Epithelial cell of prostate (primary cell): ENCODE data around the gene CNRIP1.

Source experiments
- DNase-seq: peaks from one replicate; pipeline ENCODE4 v3.0.0-alpha.2; 2011; ENCODE audit warnings: low read depth, low spot score
- H3K27ac ChIP-seq: fragments of 450-650 bp; 2 replicates; pipeline ENCODE4 v1.5.1; 2017; ENCODE audit warnings: mild to moderate bottlenecking

CNRIP1 gene

GRCh38 chr2:68294187-68294586 lies 25.6 kb downstream of the CNRIP1 start:
- no peak for DNase-seq
- H3K27ac ChIP-seq = no peak overlapping the region

DNA sequence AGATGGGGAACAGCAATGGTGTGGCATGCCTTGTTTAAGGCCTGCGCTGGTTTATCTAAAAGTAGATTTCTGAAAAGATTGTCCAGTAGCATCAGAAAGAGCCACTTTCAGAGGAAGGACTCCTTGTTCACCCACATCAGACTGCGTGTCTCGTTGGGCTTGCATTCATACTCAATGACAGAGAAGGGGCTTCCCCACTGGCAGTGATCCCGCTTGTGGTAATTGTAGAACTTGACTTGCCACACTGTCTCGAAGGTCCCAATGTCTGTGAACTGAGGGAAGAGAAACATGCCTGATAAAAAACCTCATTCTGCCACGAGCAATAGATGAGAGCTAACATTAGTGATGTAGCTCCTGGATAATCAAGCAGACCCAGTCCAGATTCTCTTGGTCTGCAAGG lies 26.0 kb downstream of the CNRIP1 start:
- no peak for DNase-seq
- no peak overlapping the region for H3K27ac ChIP-seq

DNA sequence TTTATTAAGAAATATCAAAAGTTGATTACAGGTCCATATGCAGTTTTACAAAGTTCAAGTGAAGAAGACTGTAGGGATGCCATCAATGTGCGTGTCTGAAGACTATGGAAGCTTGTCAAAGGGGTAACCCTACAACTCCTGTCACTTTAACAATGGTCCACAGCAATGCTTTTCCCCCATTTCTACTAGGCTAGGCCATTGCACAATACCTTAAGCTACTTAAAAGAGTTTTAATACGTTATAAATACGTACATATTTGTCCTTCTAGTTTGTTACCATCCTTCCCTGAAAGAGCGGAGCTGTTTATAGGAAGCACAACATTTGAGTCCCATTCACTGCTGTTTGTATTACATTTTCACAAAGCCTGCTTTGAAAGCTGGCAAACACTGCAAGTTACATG lies 26.7 kb downstream of the CNRIP1 start:
- H3K27ac ChIP-seq = no peak overlapping the region

GRCh38 chr2:68292108-68292710 lies 27.5 kb downstream of the CNRIP1 start:
- no peak for DNase-seq
- no peak overlapping the region for H3K27ac ChIP-seq

More for the DNA sequence above, 26.7 kb downstream of the CNRIP1 start:
- no peak for DNase-seq

DNA sequence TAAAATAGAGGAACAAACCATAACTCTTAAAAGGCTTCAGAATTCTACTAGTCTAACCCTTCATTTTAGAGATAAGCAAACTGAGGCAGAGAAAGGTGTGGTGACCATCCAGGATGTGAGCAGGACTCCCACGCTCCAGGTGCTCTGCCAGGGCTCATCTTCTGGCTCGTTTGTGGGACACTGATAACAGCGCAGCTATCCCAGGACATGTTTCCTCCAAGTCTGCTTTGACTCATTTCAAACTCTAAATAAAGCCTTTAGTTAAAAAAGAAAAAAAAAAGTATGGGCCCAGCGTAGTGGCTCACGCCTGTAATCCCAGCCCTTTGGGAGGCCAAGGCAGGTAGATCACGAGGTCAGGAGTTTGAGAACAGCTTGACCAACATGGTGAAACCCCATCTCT lies 28.4 kb downstream of the CNRIP1 start:
- no peak overlapping the region for H3K27ac ChIP-seq
- no peak for DNase-seq

DNA sequence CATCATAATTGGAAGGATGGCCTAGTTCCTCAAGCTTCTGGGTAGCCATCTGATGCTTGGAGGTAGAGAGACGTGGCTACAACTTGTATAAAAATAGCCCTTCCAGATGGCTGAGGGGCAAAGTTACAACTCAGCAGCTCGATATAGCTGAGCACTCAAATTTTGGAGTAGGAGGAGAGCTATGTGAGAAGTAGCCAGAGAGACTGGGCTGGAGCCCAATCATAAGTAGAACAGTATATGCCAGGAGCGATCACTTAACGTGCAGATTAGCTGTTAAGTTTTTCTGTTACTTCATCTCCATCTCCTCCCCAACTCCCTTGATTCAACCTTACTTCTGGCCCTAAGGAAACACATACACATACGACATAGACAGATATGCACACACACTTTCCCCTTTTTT lies 28.8 kb downstream of the CNRIP1 start:
- DNase-seq = no peak
- H3K27ac ChIP-seq = no peak overlapping the region

DNA sequence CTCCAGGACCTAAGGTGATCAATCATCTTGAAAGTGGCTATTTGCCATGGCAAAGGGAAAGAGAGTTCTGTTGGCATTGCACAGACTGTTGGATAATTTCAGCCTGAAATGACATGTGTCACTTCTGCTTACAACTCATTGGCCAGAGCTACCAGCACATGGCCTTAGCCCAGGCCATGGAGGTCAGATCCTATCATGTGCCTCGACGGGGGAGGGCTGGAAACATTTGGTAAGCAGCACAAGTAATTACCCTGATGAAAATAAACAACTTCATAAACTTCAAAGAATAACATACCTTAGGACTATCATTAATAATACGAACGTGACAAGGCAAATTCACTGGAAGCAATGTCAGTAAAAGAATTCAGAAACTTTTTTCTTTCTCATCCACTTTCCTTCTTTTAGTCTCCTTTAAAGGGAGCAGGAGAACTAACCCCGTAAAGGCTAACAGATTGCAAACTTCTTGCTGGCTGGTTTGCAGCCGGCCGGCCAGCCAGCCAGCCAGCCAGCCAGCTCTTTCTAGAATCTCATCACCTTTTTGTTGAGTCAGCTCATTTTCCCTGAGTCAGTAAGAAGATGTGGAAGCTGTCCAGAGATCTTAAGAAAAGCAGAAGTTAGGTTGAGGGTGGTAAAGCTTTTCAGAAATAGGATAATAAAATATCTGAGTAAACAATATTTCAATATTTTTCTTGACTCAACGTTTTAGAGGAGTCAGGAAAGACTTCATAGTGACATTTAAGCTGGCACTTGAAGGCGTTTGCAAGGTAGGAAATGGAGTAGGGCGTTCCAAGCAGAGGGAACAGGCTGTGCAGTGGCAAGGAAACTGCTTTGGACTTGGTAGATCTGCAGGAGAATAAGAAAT lies 31.9 kb downstream of the CNRIP1 start:
- H3K27ac ChIP-seq = no peak overlapping the region
- DNase-seq = no peak

GRCh38 chr2:68284896-68285295 lies 34.9 kb downstream of the CNRIP1 start:
- DNase-seq = no peak

GRCh38 chr2:68283419-68283812 lies 36.3 kb downstream of the CNRIP1 start:
- DNase-seq = no peak
- H3K27ac ChIP-seq = no peak overlapping the region

More at GRCh38 chr2:68284896-68285295, 34.9 kb downstream of the CNRIP1 start:
- no peak overlapping the region for H3K27ac ChIP-seq

DNA sequence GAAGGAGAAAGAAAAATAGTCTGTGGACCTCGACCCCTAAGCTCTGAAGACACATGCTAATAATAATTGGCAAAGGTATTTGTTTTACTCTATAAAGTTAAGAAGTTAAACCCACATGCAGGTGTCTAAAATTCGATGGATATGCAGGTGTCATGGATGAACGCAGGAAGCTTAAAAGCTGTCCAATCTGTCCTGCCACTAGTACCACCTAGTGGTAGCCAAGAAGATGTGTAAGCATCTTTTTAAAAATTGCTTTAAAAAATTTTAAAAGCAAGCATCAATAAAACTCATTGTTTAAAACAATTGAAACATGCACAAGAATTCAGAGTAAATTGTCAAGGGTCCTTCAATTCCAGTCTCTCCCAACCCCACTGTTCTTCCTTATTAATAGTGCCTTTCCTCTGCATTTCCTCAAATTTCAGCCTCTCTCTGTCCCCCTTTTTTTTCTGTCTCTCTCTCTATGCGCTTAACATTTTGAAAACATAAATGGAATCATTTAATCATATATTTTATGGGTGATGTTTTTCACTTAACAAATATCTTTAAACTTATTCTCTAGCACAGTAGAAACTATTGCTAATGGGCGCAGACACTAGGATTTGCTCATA lies 36.8 kb downstream of the CNRIP1 start:
- no peak for DNase-seq
- H3K27ac ChIP-seq = no peak overlapping the region

- no peak for DNase-seq
- no peak overlapping the region for H3K27ac ChIP-seq
Observed at GRCh38 chr2:68280796-68281195, 39.0 kb downstream of the CNRIP1 start.

- no peak overlapping the region for H3K27ac ChIP-seq
- DNase-seq = no peak
Observed at GRCh38 chr2:68280348-68280747, 39.4 kb downstream of the CNRIP1 start.

DNA sequence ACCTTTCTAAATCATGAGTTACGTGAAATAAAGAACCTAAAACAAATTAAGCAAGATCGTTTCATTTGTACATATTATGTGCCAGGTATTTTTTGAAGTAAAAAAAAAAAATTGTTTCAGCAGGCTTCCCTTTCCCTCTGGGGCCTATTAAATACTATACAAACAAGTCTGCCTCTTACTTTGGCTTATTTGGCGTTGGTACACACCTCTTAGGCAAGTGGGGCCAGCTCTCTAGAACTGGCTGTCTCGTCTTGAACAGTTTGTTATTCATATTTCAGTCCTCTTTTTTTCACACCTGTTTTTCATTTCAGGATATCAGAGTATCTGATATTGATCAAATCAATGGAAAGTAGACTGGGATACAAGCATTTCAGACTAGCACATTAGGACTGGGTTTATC lies 40.1 kb downstream of the CNRIP1 start:
- H3K27ac ChIP-seq = no peak overlapping the region
- DNase-seq = no peak

- no peak overlapping the region for H3K27ac ChIP-seq
- DNase-seq = no peak
Observed at GRCh38 chr2:68278169-68278568, 41.6 kb downstream of the CNRIP1 start.

DNA sequence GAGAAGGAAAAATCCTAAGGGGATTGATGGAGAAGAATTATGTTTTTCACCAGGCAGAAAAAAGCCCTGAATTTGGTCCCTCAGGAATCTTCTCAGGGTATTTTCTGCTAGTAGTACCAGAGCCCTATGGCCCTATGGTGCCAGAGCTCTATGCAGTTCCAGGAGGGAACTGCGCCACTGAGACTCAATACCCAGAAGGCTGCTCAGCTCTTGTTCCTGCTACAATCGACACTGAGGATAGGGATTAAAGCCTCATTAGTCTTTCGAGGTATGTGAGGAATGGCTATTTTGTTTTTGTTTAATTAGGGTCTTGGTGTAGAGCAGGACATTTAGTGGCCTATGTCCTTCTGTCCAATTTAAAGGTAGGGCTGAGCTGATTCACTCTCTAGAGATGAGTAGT lies 45.7 kb downstream of the CNRIP1 start:
- H3K27ac ChIP-seq = no peak overlapping the region
- DNase-seq = no peak

GRCh38 chr2:68272246-68272994 lies 47.3 kb downstream of the CNRIP1 start:
- no peak for DNase-seq
- no peak overlapping the region for H3K27ac ChIP-seq

GRCh38 chr2:68266655-68267054 lies 53.1 kb downstream of the CNRIP1 start:
- H3K27ac ChIP-seq = no peak overlapping the region
- DNase-seq = no peak

- H3K27ac ChIP-seq = no peak overlapping the region
- no peak for DNase-seq
Observed at GRCh38 chr2:68263632-68264031, 56.1 kb downstream of the CNRIP1 start.

DNA sequence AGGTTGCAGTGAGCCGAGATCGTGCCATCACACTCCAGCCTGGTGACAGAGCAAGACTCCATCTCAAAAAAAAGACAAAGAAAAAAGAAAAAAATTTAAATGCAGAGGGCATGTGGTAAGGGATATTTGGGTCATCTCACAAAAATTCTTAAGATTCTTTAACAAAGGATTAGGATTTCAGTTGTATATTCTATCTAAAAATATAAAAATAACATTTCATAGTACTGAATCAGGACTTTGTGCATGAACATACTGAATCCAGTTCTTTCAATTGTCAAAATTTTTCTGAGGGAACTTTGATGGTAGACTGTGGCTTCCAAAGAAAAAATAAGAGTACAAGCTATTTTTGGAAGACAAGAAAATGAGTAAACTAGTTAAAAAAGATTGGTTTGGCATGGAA lies 60.9 kb downstream of the CNRIP1 start:
- no peak for DNase-seq
- H3K27ac ChIP-seq = no peak overlapping the region

DNA sequence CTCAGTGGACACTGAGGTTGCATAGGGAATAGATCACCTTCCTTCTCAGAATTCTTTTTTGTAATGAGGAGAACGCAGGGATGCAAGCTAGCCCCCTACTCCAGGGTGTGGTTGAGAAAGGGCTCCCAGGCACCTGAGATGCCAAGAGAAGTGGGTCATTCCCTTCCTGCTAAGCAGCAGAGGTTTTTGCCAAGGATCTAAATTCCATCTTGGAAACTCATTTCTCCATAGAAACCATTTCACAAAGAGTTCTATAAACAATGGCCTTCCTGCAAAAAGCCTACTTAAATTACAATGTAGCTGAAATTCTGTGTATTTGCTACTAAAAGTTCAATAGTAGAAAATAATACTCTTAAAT lies 63.7 kb downstream of the CNRIP1 start:
- DNase-seq = no peak
- H3K27ac ChIP-seq = no peak overlapping the region
